ENCODE results near the gene CDIPT.

Gene CDIPT

GRCh38 chr16:29811896-29812665, 50.9 kb downstream of the CDIPT start, which contains the start of gene PRRT2:
Gene PRRT2 (plus strand): TSS chr16:29812193. CDS start chr16:29813055, 862 bp downstream.
- DNase-seq (ENCODE audit: low read depth in 4 of 4, low spot score in 1 of 4): no peak

GRCh38 chr16:29811170-29811895, 51.7 kb downstream of the CDIPT start:
- DNase-seq (ENCODE audit: low read depth in 4 of 4, low spot score in 1 of 4): peak in 2 of 4 experiments; percentile 64 to 83

GRCh38 chr16:29810699-29811169, 52.3 kb downstream of the CDIPT start:
- DNase-seq (ENCODE audit: low read depth in 4 of 4, low spot score in 1 of 4): no peak

GRCh38 chr16:29809850-29810698, 53.0 kb downstream of the CDIPT start:
- DNase-seq (ENCODE audit: low read depth in 4 of 4, low spot score in 1 of 4): no peak

GRCh38 chr16:29809031-29809747, 53.8 kb downstream of the CDIPT start:
- no peak for DNase-seq (ENCODE audit: low read depth in 4 of 4, low spot score in 1 of 4)

Data from stimulated activated CD4-positive, alpha-beta T cell treated with anti-CD3 and anti-CD28 coated beads, Interleukin-1b, Interleukin-23, amount 100 ng/mL, for 24 hours (primary cell).